ENCODE measurements around the gene TPD52L2.

TPD52L2 gene

GRCh38 chr20:63930971-63931553, 66.0 kb downstream of the TPD52L2 start:
- DNase-seq (ENCODE audit: low read depth in 4 of 4, low spot score in 1 of 4): no peak

DNA sequence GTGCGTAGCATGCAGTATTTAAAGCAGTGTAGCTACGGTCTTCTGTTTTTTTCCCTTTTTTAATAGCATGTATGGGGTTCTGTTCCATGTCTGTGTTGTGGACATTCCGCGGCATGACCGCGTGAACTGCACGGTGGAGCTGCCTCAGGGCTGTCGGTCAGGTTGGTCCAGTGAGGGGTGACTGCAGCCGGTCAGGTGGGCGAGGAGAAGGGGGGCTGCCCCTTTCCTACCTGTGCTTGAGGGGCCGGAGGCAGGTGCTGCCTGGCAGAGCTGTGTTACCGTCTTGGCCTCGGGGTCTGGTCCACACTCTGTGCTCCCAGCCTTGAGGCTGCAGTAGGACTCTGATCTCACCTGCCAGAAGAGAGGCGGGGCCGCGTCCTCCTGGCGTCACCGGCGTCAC, 66.7 kb downstream of the TPD52L2 start:
- no peak for DNase-seq (ENCODE audit: low read depth in 4 of 4, low spot score in 1 of 4)

DNA sequence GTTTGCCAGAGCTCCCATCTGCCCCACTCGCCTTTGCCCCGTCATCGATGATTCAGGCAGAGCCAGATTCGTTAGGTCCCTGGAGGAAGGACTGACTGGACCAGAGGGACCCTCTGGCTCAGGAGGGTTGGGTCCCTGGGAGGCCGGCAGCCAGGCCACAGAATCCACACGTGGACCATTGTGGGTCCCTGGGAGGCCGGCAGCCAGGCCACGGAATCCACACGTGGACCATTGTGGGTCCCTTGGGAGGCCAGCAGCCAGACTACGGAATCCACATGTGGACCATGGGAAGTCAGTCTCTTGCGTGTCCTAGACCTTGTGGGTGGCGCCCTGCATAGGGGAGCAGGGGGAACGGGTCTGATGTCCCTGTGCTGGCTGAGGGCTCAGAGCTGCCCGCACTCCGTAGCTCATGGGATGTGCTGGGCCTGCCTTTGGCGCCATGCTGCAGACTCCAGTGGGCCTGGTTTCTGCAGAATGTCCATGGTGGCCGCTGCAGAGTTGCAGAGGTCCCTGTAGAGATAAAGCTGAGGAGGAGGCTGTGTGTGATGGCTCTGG, 67.6 kb downstream of the TPD52L2 start:
- DNase-seq (ENCODE audit: low read depth in 4 of 4, low spot score in 1 of 4): no peak

DNA sequence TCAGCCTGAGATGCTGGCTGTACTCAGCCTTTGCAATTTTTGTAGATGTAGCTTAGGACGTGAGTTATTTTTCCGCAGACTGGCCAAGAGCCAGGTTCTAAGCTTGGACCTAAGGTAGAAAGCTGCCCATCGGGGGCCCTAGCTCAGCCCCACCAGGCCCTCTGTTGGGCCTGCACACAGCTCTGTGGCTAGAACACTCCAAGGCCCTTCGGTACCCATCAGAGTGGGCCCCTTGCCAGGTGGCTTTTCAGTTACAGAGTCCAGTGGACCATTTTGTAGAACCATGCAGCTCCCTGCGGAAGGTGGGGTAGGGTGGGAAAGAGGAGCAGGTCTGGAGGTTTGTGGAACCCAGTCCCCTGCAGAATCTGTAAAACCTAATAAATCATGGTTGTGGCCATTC, 68.6 kb downstream of the TPD52L2 start:
- DNase-seq (ENCODE audit: low read depth in 4 of 4, low spot score in 1 of 4): no peak

DNA sequence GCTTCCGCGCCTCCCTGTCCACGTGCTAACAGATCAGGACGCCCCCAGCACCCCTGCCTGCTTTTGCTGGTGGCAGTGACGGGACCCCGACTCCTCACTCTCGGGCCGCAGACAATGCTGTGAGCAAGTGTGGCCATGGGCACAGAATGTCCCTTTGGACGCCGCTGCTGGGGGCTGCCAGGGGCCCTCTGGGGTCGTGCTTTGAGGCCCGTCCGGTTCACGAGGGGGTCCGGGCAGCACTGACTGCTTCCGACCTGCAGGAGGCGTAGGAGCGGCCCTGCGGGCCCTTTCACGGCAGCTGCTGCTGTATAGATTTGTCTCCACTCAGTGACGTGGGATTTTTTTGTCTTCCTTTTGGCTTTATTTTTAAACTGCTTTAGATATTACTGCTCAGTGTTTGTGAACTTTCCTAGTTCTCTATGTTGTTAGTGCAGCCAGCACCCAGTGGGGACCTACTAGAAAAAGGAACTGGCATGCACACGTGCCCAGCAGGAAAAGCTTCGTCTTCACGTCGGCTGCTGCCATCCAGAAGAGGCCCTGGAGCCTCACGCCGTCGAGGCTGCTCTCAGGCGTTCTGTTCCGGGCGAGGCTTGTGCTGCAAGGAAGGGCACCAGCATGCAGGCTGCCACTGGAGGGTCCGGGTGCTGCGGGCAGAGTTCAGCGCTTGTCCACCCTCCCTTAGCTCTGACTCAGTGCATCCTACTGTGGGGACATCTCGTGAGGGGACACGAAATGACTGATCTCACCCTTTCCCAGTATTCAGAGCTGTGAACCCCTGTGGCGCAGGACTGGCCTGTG, 69.4 kb downstream of the TPD52L2 start:
- no peak for DNase-seq (ENCODE audit: low read depth in 4 of 4, low spot score in 1 of 4)

- no peak for DNase-seq (ENCODE audit: low read depth in 4 of 4, low spot score in 1 of 4)
These were observed 70.4 kb downstream of the TPD52L2 start for GRCh38 chr20:63935447-63935846.

DNA sequence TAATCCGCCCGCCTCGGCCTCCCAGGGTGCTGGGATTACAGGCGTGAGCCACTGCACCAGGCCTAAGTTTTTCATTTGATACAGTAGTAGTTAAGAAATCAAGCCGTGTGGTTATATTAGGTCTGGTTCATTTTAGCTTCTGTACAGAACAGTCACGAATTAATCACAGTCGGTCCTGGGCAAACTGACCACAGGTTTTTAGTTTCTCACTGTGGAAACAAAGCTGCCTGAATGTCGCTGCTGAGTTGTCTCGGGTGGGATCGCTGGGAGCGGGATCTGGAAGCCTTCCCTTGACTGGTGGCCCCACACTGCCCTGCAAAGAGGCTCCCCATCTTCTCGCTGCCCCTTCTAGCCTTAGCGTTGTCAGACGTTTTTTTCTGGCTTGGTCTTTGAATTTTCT, 72.5 kb downstream of the TPD52L2 start:
- DNase-seq (ENCODE audit: low read depth in 4 of 4, low spot score in 1 of 4): no peak

DNA sequence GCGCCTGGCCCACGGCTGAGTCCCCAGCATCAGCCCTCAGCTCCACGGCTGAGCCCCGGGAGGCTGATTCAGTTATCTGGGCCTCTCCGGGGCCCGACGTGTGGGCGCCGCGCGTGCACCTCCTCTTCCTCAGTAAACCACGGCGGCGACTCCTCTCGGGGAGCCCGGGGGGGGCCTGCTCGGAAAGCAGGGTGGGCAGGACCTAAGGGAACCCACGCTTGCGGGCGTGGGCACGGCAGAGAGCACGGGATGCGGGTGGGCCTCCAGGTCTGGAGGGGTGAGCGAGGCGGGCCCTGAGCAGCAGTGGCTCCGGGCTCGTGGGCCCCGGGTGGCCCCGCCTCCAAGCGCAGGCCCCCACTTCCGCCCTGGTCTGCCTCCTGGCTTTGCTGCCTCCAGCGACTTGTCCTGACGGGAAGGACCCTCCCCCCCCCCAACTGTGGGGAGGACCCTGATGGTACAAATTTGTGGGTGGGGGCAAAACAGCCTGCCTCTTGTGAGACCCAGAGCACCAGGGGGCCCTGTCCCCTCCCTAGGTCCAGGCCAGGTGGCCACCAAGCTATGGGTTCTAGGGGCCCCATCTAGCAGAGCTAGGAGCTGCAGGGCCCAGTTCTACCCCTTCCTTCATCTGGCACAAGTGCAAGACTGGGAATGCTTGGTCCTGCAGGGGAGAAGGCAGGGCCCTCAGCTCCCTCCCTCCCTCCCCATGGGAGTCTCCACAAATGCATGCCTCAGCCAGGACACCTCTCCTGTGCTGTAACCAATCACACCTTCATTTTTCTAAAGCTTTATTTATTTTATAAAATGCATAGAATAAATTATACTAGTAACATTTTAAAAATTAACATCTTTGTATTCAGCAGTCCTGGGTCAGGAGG, 74.2 kb downstream of the TPD52L2 start:
- no peak for DNase-seq (ENCODE audit: low read depth in 4 of 4, low spot score in 1 of 4)

- no peak for DNase-seq (ENCODE audit: low read depth in 4 of 4, low spot score in 1 of 4)
These were observed 75.0 kb downstream of the TPD52L2 start for GRCh38 chr20:63940071-63940471.

DNA sequence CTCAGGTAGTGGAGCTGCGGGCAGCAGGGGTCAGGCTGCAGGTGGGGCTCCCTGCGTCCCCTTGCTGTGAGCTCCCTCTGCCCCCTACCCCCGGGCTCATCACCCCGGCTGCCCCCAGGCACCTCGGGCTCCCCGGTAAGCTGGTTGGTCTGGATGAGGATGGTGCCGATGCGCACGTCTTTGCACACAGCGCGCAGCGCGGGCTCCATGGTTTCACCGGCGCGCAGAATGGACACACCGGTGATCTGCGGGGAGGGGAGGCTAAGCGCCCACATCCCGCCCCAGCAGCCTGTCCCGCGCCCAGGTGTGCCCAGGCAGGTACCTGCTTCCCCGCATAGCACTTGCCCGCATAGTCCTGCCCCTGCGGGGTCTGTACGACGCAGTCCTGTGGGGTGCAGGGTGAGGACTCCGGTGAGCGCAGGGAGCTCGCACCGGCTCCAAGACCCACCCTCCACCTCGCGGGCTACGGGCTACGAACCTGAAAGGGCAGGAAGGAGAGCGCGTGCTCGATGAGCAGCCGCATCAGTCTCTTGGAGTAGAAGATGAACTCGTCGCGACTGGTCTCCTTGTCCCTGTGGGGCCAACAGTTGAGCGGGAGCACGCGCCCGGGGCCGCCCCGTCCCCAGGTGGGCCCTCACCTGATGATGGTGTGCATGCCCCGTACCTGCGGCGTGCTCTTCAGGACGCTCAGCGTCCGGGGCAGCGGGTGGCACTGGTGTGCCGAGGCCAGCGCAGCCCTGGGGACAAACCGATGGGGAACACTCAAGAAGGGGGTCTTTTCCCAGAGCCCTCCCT, 75.6 kb downstream of the TPD52L2 start:
- no peak for DNase-seq (ENCODE audit: low read depth in 4 of 4, low spot score in 1 of 4)
